ENCODE results near the gene KIF16B. TPM values are rescaled to one million over a fixed set of nuclear protein-coding genes. Genes with fewer than 3 reads are reported as not detected.

KIF16B gene
- total and polyA plus RNA-seq, 9 of the 15 experiments (the other 6 are each of a cell fraction or from before 2014, with no cell fraction given): 1.00 to 10.6 (median 8.5) TPM

DNA sequence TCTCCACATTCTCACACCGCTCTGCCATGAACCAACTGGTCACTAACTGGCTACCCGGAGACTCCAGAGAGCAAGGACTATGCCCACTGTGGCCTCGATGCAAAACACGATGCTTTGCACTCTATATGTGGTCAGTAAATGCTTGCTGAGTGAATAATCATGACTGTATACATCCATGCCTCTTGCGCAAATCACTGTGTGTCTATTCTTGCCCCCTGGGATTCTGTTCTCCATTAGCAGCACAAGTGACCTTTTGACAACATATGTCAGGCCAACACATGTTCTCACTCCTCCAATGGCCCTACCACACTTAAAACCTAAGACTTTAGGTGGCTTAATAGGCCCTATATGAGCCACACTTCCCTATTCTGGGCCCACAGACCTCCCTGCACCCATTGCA is 16.9 kb downstream of the KIF16B start:
- intact Hi-C loops (cut with micrococcal nuclease): no loop called here
- Histone ChIP-seq H3K4me1 (replicated peaks in 1 of 2; ENCODE audit: control insufficient read depth in 2 of 2, insufficient read depth in 2 of 2, low read length in 2 of 2) (peaks cover 0 to 4% of the 10 kb centered on the region in 2 experiments; a peak in 3 of 5 replicates), H3K27ac (ENCODE audit: extremely low read depth, low read depth, low read length) (no peak overlapping the region), H4K20me1 (replicated peaks; ENCODE audit: control insufficient read depth, insufficient read depth, low read length) (no peaks in the 10 kb centered on the region), H3K79me2 (ENCODE audit: control insufficient read depth, insufficient read depth, low read length) (no peaks in the 10 kb centered on the region; the same call in 2 of the 3 replicates), H3K9me3 (replicated peaks; ENCODE audit: control insufficient read depth, insufficient read depth, low read depth, low read length) (no peaks in the 10 kb centered on the region), H3K9ac (ENCODE audit: insufficient read depth in 1 of 2, low read depth in 2 of 2, low read length in 2 of 2) (no peak overlapping the region), H3K4me3 (no peak overlapping the region), H3K27me3 (ENCODE audit: control insufficient read depth in 2 of 2, insufficient read depth in 2 of 2, low read length in 2 of 2) (no peaks in the 10 kb centered on the region), H3K4me2 (ENCODE audit: insufficient read depth, low read length) (no peak overlapping the region), H3K9me1 (ENCODE audit: control insufficient read depth, insufficient read depth, low read length) (no peaks in the 10 kb centered on the region), H2AFZ (ENCODE audit: low read depth, low read length) (no peak overlapping the region), H3K36me3 (ENCODE audit: control insufficient read depth, insufficient read depth, low read length) (no peaks in the 10 kb centered on the region)
- WGBS (ENCODE audit: insufficient coverage, low coverage, missing lambda C conversion rate): 56% methylated on average over 5 of the region's 5 CpGs
- no peak for ATAC-seq
- no TSS peak for BruUV-seq (replicated peaks)
- no peak for FAIRE-seq
- ChIA-PET POLR2A (no interaction called here), CTCF (ENCODE audit: low intra/inter-chr PET ratio) (no interaction called here)
- in situ Hi-C loops (cut with MboI): no loop called here
- no peak for DNase-seq (ENCODE audit: extremely low read depth in 1 of 4, low spot score in 3 of 4)
- no peak for TF ChIP-seq NCOA4 (IDR thresholded peaks at IDR 0.05; ENCODE audit: partially characterized antibody)
- TF ChIP-seq PHF8 (IDR thresholded peaks at IDR 0.05; ENCODE audit: borderline replicate concordance, low read length): no peak
- no peak for TF ChIP-seq NFE2L1 (tag; IDR thresholded peaks at IDR 0.05; ENCODE audit: borderline replicate concordance, low read depth)
- no peak for TF ChIP-seq SRSF3 (IDR thresholded peaks at IDR 0.05; ENCODE audit: insufficient read depth, low read length)
- no peak for TF ChIP-seq ADNP (tag; IDR thresholded peaks at IDR 0.05)
- no peak for TF ChIP-seq ZFP36 (IDR thresholded peaks at IDR 0.05; ENCODE audit: low read depth, low read length, partially characterized antibody)
- TF ChIP-seq, protein P1, sequence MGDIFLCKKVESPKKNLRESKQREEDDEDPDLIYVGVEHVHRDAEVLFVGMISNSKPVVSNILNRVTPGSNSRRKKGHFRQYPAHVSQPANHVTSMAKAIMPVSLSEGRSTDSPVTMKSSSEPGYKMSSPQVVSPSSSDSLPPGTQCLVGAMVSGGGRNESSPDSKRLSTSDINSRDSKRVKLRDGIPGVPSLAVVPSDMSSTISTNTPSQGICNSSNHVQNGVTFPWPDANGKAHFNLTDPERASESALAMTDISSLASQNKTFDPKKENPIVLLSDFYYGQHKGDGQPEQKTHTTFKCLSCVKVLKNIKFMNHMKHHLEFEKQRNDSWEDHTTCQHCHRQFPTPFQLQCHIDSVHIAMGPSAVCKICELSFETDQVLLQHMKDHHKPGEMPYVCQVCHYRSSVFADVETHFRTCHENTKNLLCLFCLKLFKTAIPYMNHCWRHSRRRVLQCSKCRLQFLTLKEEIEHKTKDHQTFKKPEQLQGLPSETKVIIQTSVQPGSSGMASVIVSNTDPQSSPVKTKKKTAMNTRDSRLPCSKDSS (IDR thresholded peaks at IDR 0.05; ENCODE audit: low read depth, partially characterized antibody): no peak
- TF ChIP-seq, protein P2, sequence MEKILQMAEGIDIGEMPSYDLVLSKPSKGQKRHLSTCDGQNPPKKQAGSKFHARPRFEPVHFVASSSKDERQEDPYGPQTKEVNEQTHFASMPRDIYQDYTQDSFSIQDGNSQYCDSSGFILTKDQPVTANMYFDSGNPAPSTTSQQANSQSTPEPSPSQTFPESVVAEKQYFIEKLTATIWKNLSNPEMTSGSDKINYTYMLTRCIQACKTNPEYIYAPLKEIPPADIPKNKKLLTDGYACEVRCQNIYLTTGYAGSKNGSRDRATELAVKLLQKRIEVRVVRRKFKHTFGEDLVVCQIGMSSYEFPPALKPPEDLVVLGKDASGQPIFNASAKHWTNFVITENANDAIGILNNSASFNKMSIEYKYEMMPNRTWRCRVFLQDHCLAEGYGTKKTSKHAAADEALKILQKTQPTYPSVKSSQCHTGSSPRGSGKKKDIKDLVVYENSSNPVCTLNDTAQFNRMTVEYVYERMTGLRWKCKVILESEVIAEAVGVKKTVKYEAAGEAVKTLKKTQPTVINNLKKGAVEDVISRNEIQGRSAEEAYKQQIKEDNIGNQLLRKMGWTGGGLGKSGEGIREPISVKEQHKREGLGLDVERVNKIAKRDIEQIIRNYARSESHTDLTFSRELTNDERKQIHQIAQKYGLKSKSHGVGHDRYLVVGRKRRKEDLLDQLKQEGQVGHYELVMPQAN (IDR thresholded peaks at IDR 0.05; ENCODE audit: borderline replicate concordance): no peak
- TF ChIP-seq ZNF175 (CRISPR knock-in tag; IDR thresholded peaks at IDR 0.05; ENCODE audit: low read depth): no peak
